ENCODE data around the gene PTPRD. TPM values are rescaled to one million over a fixed set of nuclear protein-coding genes. Genes with fewer than 3 reads are reported as not detected.

PTPRD gene
- total and polyA plus RNA-seq, 9 of the 15 experiments (the other 6 are each of a cell fraction or from before 2014, with no cell fraction given), result 0.11 TPM; not detected in 8

DNA sequence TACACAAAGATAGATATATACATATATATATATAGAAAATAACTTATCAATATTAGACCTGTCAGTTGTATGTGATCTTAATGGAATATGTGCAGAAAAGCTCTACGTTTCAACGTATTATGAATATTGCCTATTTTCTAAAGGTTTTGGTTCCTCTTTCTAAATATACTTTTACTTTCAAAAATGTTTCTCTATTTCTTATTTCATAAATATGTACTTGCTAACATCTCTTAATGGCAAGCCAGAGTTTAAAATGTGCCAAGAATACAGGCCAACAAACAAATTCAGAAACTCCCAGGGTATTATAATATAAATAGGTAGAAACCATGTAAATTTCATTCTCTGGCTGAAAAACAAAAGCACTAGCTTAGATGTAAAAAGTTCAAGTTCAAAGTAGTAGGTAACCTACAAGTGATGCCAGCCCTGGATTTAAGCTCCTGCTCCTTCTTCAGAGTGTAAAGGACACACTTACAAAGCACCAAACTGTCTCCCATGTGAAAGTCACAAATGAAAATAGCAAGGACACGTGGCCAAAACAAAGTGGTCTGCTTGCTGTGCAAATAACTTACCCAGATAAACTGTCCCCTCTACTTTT, 2128.1 kb downstream of the PTPRD start:
- no TSS peak for BruUV-seq (replicated peaks)
- no peak for FAIRE-seq
- TF ChIP-seq MEF2D (tag; conservative IDR thresholded peaks at IDR 0.05; ENCODE audit: low read depth) (no peak), KLF10 (CRISPR knock-in tag; IDR thresholded peaks at IDR 0.05) (no peak)
- TF ChIP-seq, protein P1, sequence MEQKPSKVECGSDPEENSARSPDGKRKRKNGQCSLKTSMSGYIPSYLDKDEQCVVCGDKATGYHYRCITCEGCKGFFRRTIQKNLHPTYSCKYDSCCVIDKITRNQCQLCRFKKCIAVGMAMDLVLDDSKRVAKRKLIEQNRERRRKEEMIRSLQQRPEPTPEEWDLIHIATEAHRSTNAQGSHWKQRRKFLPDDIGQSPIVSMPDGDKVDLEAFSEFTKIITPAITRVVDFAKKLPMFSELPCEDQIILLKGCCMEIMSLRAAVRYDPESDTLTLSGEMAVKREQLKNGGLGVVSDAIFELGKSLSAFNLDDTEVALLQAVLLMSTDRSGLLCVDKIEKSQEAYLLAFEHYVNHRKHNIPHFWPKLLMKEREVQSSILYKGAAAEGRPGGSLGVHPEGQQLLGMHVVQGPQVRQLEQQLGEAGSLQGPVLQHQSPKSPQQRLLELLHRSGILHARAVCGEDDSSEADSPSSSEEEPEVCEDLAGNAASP (IDR thresholded peaks at IDR 0.05), result no peak
- in situ Hi-C loops (cut with MboI), result no loop called here
- Histone ChIP-seq H3K27me3 (ENCODE audit: control insufficient read depth in 2 of 2, insufficient read depth in 2 of 2, low read length in 2 of 2) (no peaks in the 10 kb centered on the region), H4K20me1 (replicated peaks; ENCODE audit: control insufficient read depth, insufficient read depth, low read length) (no peaks in the 10 kb centered on the region), H3K9ac (ENCODE audit: insufficient read depth in 1 of 2, low read depth in 2 of 2, low read length in 2 of 2) (no peak overlapping the region), H3K27ac (ENCODE audit: extremely low read depth, low read depth, low read length) (no peak overlapping the region), H3K79me2 (ENCODE audit: control insufficient read depth, insufficient read depth, low read length) (no peaks in the 10 kb centered on the region), H3K4me3 (no peak overlapping the region), H3K36me3 (ENCODE audit: control insufficient read depth, insufficient read depth, low read length) (no peaks in the 10 kb centered on the region), H3K9me3 (replicated peaks; ENCODE audit: control insufficient read depth, insufficient read depth, low read depth, low read length) (no peaks in the 10 kb centered on the region), H3K4me2 (ENCODE audit: insufficient read depth, low read length) (no peak overlapping the region), H3K9me1 (ENCODE audit: control insufficient read depth, insufficient read depth, low read length) (no peaks in the 10 kb centered on the region), H2AFZ (ENCODE audit: low read depth, low read length) (no peak overlapping the region), H3K4me1 (replicated peaks in 1 of 2; ENCODE audit: control insufficient read depth in 2 of 2, insufficient read depth in 2 of 2, low read length in 2 of 2) (no peaks in the 10 kb centered on the region)
- no peak for DNase-seq (ENCODE audit: extremely low read depth in 1 of 4, low spot score in 3 of 4)
- ChIA-PET CTCF (ENCODE audit: low intra/inter-chr PET ratio) (no interaction called here), POLR2A (no interaction called here)
- no peak for ATAC-seq
- 0% methylated on average over 3 of the region's 3 CpGs for WGBS (ENCODE audit: insufficient coverage, low coverage, missing lambda C conversion rate)
- intact Hi-C loops (cut with micrococcal nuclease), result no loop called here

DNA sequence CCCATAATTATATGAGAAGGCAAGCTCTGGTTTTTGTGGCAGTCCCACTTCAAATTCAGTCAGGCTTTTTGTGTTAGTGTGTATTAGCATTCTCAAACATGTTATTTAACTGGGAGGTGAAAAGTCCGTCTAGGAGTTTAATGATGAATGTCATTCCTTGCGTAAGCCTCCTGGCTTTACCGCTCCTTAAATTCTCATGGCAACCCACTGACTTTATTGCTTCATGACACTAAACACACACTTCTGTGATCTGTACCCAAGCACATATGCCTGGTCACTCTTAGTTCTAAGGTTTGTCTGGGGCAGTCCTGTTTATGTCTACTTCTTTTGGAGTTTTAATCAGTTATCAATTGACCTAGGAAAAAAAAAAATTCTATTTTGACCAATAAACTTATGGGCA, 2135.4 kb downstream of the PTPRD start:
- no peak overlapping the region for H3K4me3 ChIP-seq
- 4% methylated on average over 3 of the region's 3 CpGs for WGBS (ENCODE audit: insufficient coverage, low coverage, missing lambda C conversion rate)
- H2AFZ ChIP-seq (ENCODE audit: low read depth, low read length), result no peak overlapping the region
- no peaks in the 10 kb centered on the region for H3K79me2 ChIP-seq (ENCODE audit: control insufficient read depth, insufficient read depth, low read length)
- intact Hi-C loops (cut with micrococcal nuclease), result no loop called here
- BruUV-seq (replicated peaks), result no TSS peak
- H3K4me2 ChIP-seq (ENCODE audit: insufficient read depth, low read length), result no peak overlapping the region
- no peaks in the 10 kb centered on the region for H3K27me3 ChIP-seq (ENCODE audit: control insufficient read depth in 2 of 2, insufficient read depth in 2 of 2, low read length in 2 of 2)
- H3K9me3 ChIP-seq (replicated peaks; ENCODE audit: control insufficient read depth, insufficient read depth, low read depth, low read length), result no peaks in the 10 kb centered on the region
- no peak overlapping the region for H3K9ac ChIP-seq (ENCODE audit: insufficient read depth in 1 of 2, low read depth in 2 of 2, low read length in 2 of 2)
- no peak for ATAC-seq
- H3K27ac ChIP-seq (ENCODE audit: extremely low read depth, low read depth, low read length), result no peak overlapping the region
- no peaks in the 10 kb centered on the region for H4K20me1 ChIP-seq (replicated peaks; ENCODE audit: control insufficient read depth, insufficient read depth, low read length)
- ChIA-PET CTCF (ENCODE audit: low intra/inter-chr PET ratio) (no interaction called here), POLR2A (no interaction called here)
- in situ Hi-C loops (cut with MboI), result no loop called here
- TF ChIP-seq NR4A1 (CRISPR knock-in tag; IDR thresholded peaks at IDR 0.05), result no peak
- TF ChIP-seq NR4A1 (tag; IDR thresholded peaks at IDR 0.05), result no peak
- TF ChIP-seq, protein P2, sequence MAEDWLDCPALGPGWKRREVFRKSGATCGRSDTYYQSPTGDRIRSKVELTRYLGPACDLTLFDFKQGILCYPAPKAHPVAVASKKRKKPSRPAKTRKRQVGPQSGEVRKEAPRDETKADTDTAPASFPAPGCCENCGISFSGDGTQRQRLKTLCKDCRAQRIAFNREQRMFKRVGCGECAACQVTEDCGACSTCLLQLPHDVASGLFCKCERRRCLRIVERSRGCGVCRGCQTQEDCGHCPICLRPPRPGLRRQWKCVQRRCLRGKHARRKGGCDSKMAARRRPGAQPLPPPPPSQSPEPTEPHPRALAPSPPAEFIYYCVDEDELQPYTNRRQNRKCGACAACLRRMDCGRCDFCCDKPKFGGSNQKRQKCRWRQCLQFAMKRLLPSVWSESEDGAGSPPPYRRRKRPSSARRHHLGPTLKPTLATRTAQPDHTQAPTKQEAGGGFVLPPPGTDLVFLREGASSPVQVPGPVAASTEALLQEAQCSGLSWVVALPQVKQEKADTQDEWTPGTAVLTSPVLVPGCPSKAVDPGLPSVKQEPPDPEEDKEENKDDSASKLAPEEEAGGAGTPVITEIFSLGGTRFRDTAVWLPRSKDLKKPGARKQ (CRISPR knock-in tag; IDR thresholded peaks at IDR 0.05), result no peak
- TF ChIP-seq, protein P3, sequence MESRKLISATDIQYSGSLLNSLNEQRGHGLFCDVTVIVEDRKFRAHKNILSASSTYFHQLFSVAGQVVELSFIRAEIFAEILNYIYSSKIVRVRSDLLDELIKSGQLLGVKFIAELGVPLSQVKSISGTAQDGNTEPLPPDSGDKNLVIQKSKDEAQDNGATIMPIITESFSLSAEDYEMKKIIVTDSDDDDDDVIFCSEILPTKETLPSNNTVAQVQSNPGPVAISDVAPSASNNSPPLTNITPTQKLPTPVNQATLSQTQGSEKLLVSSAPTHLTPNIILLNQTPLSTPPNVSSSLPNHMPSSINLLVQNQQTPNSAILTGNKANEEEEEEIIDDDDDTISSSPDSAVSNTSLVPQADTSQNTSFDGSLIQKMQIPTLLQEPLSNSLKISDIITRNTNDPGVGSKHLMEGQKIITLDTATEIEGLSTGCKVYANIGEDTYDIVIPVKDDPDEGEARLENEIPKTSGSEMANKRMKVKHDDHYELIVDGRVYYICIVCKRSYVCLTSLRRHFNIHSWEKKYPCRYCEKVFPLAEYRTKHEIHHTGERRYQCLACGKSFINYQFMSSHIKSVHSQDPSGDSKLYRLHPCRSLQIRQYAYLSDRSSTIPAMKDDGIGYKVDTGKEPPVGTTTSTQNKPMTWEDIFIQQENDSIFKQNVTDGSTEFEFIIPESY (CRISPR knock-in tag; IDR thresholded peaks at IDR 0.05), result no peak
- no peak for TF ChIP-seq SRSF7 (optimal IDR thresholded peaks at IDR 0.05; ENCODE audit: low read depth, low read length)
- no peak for TF ChIP-seq POLR3G (IDR thresholded peaks at IDR 0.05; ENCODE audit: extremely low read depth, insufficient read length, insufficient replicate concordance)
- H3K36me3 ChIP-seq (ENCODE audit: control insufficient read depth, insufficient read depth, low read length), result no peaks in the 10 kb centered on the region
- no peak for FAIRE-seq
- no peaks in the 10 kb centered on the region for H3K9me1 ChIP-seq (ENCODE audit: control insufficient read depth, insufficient read depth, low read length)
- no peaks in the 10 kb centered on the region for H3K4me1 ChIP-seq (replicated peaks in 1 of 2; ENCODE audit: control insufficient read depth in 2 of 2, insufficient read depth in 2 of 2, low read length in 2 of 2)
- DNase-seq (ENCODE audit: extremely low read depth in 1 of 4, low spot score in 3 of 4), result no peak
